Activated CD4-positive, alpha-beta T cell treated with anti-CD3 and anti-CD28 coated beads, Interleukin-2, amount 10 ng/mL, durations not matched to agents 7 days and 5 days (primary cell): Measurements from ENCODE around the gene RAB1B. TPM values are rescaled to one million over a fixed set of nuclear protein-coding genes. Genes with fewer than 3 reads are reported as not detected.
A peak's percentile ranks its signal among the peaks of the same experiment; 100 is the strongest.

Experiments
- CTCF ChIA-PET: fragments of 350-600 bp; sonication (Branson Sonifier 250); formaldehyde crosslinking; loops from one replicate; lab custom pipeline; 2021; ENCODE audit warnings: antibody characterized with exemption; lab: Charles Lee
- POLR2A ChIA-PET: fragments of 350-600 bp; sonication (Branson Sonifier 250); formaldehyde crosslinking; loops from one replicate; lab custom pipeline; 2021; ENCODE audit warnings: antibody characterized with exemption; lab: Charles Lee
- DNase-seq: peaks from one replicate; pipeline ENCODE4 v3.0.0-alpha.2; 2020
- H3K27ac Mint-ChIP-seq: one replicate; pipeline ENCODE4 v1.8.0; 2021; ENCODE audit warnings: mild to moderate bottlenecking, moderate library complexity, mixed read lengths
- H3K27me3 Mint-ChIP-seq: one replicate; pipeline ENCODE4 v1.8.0; 2021; ENCODE audit warnings: mixed read lengths
- H3K36me3 Mint-ChIP-seq: one replicate; pipeline ENCODE4 v1.8.0; 2021; ENCODE audit warnings: low read depth, mixed read lengths
- H3K4me1 Mint-ChIP-seq: one replicate; pipeline ENCODE4 v1.8.0; 2021; ENCODE audit warnings: mixed read lengths
- H3K4me3 Mint-ChIP-seq: one replicate; pipeline ENCODE4 v1.8.0; 2021; ENCODE audit warnings: mild to moderate bottlenecking, moderate library complexity, mixed read lengths
- H3K9me3 Mint-ChIP-seq: one replicate; pipeline ENCODE4 v1.8.0; 2021; ENCODE audit warnings: mixed read lengths
- total RNA-seq, 2 experiments: library from RNA; stranded (reverse); gene quantifications; one replicate each; pipeline ENCODE4 v1.2.3, GENCODE V29; 2021

RAB1B gene
- total RNA-seq, 2 experiments from 2014 or later: 151 to 174 TPM

DNA sequence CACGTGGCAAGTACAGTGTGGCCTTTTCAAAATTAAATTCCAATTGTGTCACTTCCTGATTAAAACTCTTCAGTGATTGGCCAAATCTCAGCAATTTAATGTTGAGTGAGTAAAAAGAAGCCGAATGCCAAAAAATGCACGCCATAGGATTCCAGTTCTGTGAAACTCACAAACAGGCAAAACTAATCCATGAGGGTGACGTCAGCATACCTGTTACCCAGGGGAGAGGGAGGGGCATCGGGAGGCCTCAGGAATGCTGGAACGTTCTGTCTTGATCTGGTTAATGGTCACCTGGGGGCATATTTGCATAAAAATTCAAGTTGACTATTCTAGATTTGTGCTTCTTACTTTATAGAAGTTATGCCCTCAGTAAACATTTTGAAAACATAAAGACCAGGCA, 39.9 kb upstream of the RAB1B start:
- CTCF ChIA-PET: no interaction called here
- POLR2A ChIA-PET: no interaction called here
- H3K4me3 Mint-ChIP-seq: no peak overlapping the region
- peaks cover 3% of the 10 kb centered on the region for H3K4me1 Mint-ChIP-seq
- no peak for DNase-seq
- no peak overlapping the region for H3K27ac Mint-ChIP-seq
- H3K27me3 Mint-ChIP-seq: no peaks in the 10 kb centered on the region
- H3K9me3 Mint-ChIP-seq: no peaks in the 10 kb centered on the region
- peaks cover 34% of the 10 kb centered on the region for H3K36me3 Mint-ChIP-seq

- Mint-ChIP-seq H3K36me3 (peaks cover 37% of the 10 kb centered on the region), H3K4me3 (no peak overlapping the region), H3K9me3 (no peaks in the 10 kb centered on the region), H3K27ac (no peak overlapping the region), H3K4me1 (peaks cover 3% of the 10 kb centered on the region), H3K27me3 (no peaks in the 10 kb centered on the region)
- ChIA-PET CTCF (no interaction called here), POLR2A (no interaction called here)
- no peak for DNase-seq
Measured at GRCh38 chr11:66230156-66230555, 38.3 kb upstream of the RAB1B start.

DNA sequence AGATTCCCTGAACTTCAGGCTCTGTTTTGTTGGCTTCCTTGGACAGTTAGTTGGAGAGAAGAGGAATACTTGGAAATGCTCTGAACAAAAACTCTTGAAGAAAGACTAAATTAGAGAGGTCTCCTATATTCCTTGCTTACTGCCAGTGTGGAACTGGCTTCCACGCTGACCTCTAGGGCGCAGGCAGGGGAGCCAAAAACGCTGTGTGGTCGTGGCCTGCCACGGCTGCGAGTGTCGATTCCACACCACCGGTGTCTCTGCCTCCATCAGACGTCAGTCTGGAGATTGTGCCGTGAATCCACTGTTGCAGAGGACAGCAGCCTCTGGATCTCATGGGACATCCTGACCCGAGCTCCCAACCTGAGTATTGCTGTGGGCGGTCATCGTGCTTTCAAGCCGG, 37.5 kb upstream of the RAB1B start:
- Mint-ChIP-seq H3K36me3 (peaks cover 42% of the 10 kb centered on the region), H3K27me3 (no peaks in the 10 kb centered on the region), H3K27ac (no peak overlapping the region), H3K9me3 (no peaks in the 10 kb centered on the region), H3K4me1 (peaks cover 3% of the 10 kb centered on the region), H3K4me3 (no peak overlapping the region)
- ChIA-PET CTCF (interaction anchor here (0.6 to 1.1 kb wide), 2 partner anchors 9 to 10 kb away, joined by 3 read pairs; no protein-coding TSS in a partner anchor), POLR2A (no interaction called here)
- no peak for DNase-seq

GRCh38 chr11:66231561-66231960, 36.9 kb upstream of the RAB1B start:
- Mint-ChIP-seq H3K27me3 (no peaks in the 10 kb centered on the region), H3K36me3 (peaks cover 42% of the 10 kb centered on the region), H3K4me3 (no peak overlapping the region), H3K4me1 (no peaks in the 10 kb centered on the region), H3K27ac (peak overlapping the region; percentile 17), H3K9me3 (no peaks in the 10 kb centered on the region)
- ChIA-PET CTCF (interaction anchor here (0.6 to 1.1 kb wide), 2 partner anchors 9 to 10 kb away, joined by 3 read pairs; no protein-coding TSS in a partner anchor), POLR2A (no interaction called here)
- DNase-seq: no peak

DNA sequence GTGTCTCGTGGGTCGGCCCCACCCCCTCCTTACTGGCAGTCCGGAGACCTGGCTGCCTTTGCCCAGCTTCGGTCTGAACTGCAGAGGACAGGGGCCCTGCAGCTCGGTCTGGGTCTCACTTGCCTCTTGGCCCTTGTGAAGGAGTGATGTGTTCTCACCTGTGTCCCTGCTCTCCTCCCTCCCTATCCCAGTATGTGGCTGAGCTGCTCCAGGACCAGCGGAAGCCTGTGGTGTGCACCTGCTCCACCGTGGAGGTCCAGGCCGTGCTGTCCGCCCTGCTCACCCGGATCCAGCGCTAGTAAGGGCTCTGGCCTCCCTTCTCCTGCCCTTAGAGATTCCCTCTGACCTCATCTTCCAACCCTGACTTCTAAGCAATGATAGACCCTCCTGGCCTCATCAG, 35.7 kb upstream of the RAB1B start:
- Mint-ChIP-seq H3K4me1 (no peaks in the 10 kb centered on the region), H3K27ac (peak overlapping the region; percentile 41), H3K9me3 (no peaks in the 10 kb centered on the region), H3K4me3 (no peak overlapping the region), H3K27me3 (no peaks in the 10 kb centered on the region), H3K36me3 (peaks cover 40% of the 10 kb centered on the region)
- ChIA-PET POLR2A (no interaction called here), CTCF (interaction anchor here (4.3 kb wide), 1 partner anchor 10 kb away, joined by 19 read pairs; no protein-coding TSS in a partner anchor)
- DNase-seq: no peak

DNA sequence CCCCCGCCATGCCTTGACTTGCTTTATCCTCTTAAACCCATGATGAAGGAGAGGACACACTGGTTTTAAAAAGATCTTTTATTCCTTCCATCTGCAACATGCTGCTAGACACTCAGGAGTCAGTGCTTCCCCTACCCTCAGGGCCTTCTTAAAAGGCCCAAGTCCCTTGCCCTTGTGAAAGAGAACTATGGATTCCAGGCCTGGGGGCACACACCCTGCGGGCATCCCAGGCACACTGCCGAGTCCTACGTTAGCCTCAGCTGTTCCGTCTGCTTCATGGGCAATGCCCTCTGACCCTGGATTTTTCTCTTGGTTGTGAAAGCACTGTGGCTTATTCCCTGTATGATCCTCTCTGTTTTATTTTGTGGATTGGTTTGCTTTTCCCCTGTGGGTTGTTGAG, 35.1 kb upstream of the RAB1B start:
- peaks cover 39% of the 10 kb centered on the region for H3K36me3 Mint-ChIP-seq

DNA sequence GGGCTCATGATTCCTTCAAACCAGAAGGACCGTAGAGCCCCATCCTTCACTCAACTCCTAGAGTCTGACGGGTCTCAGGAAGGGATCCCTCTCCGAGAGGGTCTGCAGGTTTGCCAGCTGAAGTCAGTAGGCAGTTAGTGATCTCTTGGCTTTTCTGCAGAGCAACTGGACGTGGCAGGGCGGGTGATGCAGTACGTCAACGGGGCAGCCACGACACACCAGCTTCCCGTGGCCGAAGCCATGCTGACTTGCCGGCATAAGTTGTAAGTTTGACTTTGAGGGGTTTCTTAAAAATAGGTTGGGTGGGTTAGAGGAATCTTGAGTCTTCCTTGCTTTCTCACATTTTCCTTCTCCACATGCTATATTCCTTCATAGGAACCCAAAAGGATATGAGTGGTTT, 33.3 kb upstream of the RAB1B start:
- no peak overlapping the region for H3K4me3 Mint-ChIP-seq
- no peak for DNase-seq
- no peaks in the 10 kb centered on the region for H3K27me3 Mint-ChIP-seq
- H3K9me3 Mint-ChIP-seq: no peaks in the 10 kb centered on the region
- H3K27ac Mint-ChIP-seq: no peak overlapping the region
- ChIA-PET POLR2A (no interaction called here), CTCF (interaction anchor here (1.4 to 4.3 kb wide), 3 partner anchors 12 to 47 kb away, joined by 3 to 19 read pairs (median 6); no protein-coding TSS in a partner anchor)
- no peaks in the 10 kb centered on the region for H3K4me1 Mint-ChIP-seq
- H3K36me3 Mint-ChIP-seq: peaks cover 38% of the 10 kb centered on the region

More for the DNA sequence above, 35.1 kb upstream of the RAB1B start:
- Mint-ChIP-seq H3K4me3 (no peak overlapping the region), H3K27ac (no peak overlapping the region), H3K27me3 (no peaks in the 10 kb centered on the region), H3K9me3 (no peaks in the 10 kb centered on the region), H3K4me1 (no peaks in the 10 kb centered on the region)
- ChIA-PET CTCF (interaction anchor here (4.3 kb wide), 1 partner anchor 11 kb away, joined by 19 read pairs; no protein-coding TSS in a partner anchor), POLR2A (no interaction called here)
- DNase-seq: no peak

- ChIA-PET CTCF (no interaction called here), POLR2A (no interaction called here)
- Mint-ChIP-seq H3K27me3 (no peaks in the 10 kb centered on the region), H3K4me1 (peaks cover 9% of the 10 kb centered on the region), H3K9me3 (no peaks in the 10 kb centered on the region), H3K27ac (peak overlapping the region; percentile 60), H3K4me3 (no peak overlapping the region), H3K36me3 (peaks cover 28% of the 10 kb centered on the region)
- no peak for DNase-seq
Measured at GRCh38 chr11:66237867-66238266, 30.6 kb upstream of the RAB1B start.

DNA sequence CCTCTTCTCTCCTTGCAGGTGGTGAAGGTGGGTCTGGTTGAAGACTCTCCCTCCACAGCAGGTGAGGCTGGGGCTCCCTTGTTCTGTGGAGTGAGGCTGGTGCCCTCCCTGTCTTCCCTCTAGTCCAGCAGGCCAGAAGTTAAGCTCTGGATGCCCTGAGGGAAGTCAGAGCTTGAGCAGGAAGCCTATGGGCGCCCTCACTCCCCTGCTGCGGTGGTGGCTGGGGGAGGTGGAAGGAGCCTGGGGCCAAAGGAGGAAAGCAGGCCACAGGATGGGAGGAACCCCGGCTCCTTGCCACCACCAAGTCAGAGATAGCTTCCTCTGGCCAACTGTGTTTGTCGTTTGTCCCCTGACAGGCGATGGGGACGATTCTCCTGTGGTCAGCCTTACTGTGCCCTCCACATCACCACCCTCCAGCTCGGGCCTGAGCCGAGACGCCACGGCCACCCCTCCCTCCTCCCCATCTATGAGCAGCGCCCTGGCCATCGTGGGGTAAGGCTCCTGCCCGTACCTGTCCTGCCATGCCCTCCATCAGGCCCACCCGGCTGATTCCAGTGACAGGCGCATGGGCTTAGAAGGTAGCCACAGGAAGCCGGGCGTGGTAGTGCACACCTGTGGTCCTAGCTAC, 29.5 kb upstream of the RAB1B start:
- H3K27ac Mint-ChIP-seq: peak overlapping the region; percentile 25
- no peaks in the 10 kb centered on the region for H3K9me3 Mint-ChIP-seq
- H3K4me1 Mint-ChIP-seq: peaks cover 14% of the 10 kb centered on the region
- H3K36me3 Mint-ChIP-seq: peaks cover 28% of the 10 kb centered on the region
- ChIA-PET POLR2A (no interaction called here), CTCF (no interaction called here)
- DNase-seq: no peak
- no peak overlapping the region for H3K4me3 Mint-ChIP-seq
- no peaks in the 10 kb centered on the region for H3K27me3 Mint-ChIP-seq

DNA sequence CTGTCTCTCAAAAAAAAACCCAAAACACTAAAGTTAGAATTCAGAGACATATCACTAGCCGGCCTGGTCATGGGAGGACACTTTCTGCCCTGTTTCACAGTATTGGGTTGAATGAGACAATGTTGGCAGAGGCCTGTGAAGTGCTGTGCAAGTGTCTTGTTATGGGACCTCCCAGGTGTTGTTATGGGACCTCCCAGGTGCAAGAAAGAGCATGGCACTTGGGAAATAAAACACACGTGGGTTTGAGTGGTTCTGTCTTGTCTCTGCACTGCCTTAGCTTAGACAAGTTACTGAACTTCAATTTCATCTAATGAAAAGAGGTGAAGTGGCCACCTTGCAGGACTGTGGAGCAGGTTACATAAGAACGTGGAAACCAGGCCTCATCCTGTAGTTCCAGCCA, 28.9 kb upstream of the RAB1B start:
- CTCF ChIA-PET: no interaction called here
- no peak overlapping the region for H3K4me3 Mint-ChIP-seq
- H3K27me3 Mint-ChIP-seq: no peaks in the 10 kb centered on the region
- H3K27ac Mint-ChIP-seq: peak overlapping the region; percentile 6
- no peaks in the 10 kb centered on the region for H3K9me3 Mint-ChIP-seq
- H3K4me1 Mint-ChIP-seq: peaks cover 16% of the 10 kb centered on the region
- POLR2A ChIA-PET: no interaction called here
- DNase-seq: no peak
- H3K36me3 Mint-ChIP-seq: peaks cover 27% of the 10 kb centered on the region

- H3K4me3 Mint-ChIP-seq: no peak overlapping the region
- H3K4me1 Mint-ChIP-seq: peaks cover 16% of the 10 kb centered on the region
- H3K27me3 Mint-ChIP-seq: no peaks in the 10 kb centered on the region
- no peak overlapping the region for H3K27ac Mint-ChIP-seq
- H3K36me3 Mint-ChIP-seq: peaks cover 23% of the 10 kb centered on the region
- H3K9me3 Mint-ChIP-seq: no peaks in the 10 kb centered on the region
- ChIA-PET POLR2A (no interaction called here), CTCF (interaction anchor here (1.3 to 2.3 kb wide), 2 partner anchors 13 to 17 kb away, joined by 3 to 18 read pairs; no protein-coding TSS in a partner anchor)
- no peak for DNase-seq
Measured at GRCh38 chr11:66239998-66240780, 28.2 kb upstream of the RAB1B start.

GRCh38 chr11:66240781-66241136, 27.7 kb upstream of the RAB1B start:
- H3K27ac Mint-ChIP-seq: no peak overlapping the region
- CTCF ChIA-PET: interaction anchor here (1.0 to 2.3 kb wide), 3 partner anchors 10 to 18 kb away, joined by 3 to 18 read pairs (median 3); no protein-coding TSS in a partner anchor

More at GRCh38 chr11:66240781-66241136, 27.7 kb upstream of the RAB1B start:
- peaks cover 18% of the 10 kb centered on the region for H3K36me3 Mint-ChIP-seq
- POLR2A ChIA-PET: no interaction called here
- no peak overlapping the region for H3K4me3 Mint-ChIP-seq
- DNase-seq: no peak
- H3K4me1 Mint-ChIP-seq: peaks cover 16% of the 10 kb centered on the region
- H3K9me3 Mint-ChIP-seq: no peaks in the 10 kb centered on the region
- H3K27me3 Mint-ChIP-seq: no peaks in the 10 kb centered on the region
